ENCODE measurements around the gene RASA2.
A peak's percentile ranks its signal among the peaks of the same experiment; 100 is the strongest.
"Not testable (repeated sequence)": the region's sequence is repeated elsewhere in the genome, so short reads cannot be mapped to it uniquely, and the experiment has no call there.

RASA2 gene

DNA sequence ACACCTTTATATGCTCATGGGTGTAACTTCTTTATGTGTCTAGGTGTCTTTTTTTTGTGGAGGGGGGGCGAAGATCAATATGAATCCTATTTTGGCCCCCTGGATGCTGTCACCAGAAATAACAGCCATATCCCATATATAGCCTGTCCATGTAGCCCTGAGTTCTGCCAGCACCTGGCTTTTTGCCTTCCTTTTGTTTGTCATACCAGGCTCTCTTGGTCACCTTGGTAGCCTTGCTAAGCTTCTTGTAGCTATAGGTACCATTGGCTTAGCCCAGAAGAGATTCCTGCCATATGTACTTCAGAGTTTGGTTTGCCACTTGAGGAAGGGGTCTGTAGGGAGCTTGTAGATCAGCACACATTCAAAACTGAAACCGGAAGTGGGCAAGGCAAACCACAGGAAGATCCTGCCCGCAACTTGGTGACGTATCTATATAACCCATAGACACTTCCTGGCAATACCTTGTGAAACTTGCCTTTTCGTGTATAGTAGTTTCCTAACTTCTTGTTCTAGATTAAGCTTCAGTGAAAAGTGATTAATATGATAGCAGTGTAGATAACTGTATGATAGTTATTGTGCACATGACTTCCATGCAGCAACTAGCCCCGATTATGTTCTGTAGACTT, 11.9 kb downstream of the RASA2 start:
- DNase-seq: no peak

DNA sequence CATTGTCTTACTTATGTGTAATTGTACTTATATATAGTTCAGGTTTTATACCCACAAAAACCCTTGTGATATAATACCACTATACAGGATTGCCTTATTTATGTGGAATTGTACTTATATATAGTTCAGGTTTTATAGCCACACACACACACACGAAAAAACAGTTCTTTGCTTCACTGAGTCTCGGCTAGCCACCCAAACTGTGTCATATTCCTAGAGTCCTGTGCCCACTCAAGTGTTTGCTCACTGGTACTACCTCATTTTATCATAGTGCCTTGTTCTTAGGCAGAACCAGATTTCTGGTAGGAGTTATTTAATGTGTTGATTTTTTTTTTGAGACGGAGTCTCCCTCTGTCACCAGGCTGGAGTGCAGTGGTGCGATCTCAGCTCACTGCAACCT, 12.5 kb downstream of the RASA2 start:
- DNase-seq: no peak

DNA sequence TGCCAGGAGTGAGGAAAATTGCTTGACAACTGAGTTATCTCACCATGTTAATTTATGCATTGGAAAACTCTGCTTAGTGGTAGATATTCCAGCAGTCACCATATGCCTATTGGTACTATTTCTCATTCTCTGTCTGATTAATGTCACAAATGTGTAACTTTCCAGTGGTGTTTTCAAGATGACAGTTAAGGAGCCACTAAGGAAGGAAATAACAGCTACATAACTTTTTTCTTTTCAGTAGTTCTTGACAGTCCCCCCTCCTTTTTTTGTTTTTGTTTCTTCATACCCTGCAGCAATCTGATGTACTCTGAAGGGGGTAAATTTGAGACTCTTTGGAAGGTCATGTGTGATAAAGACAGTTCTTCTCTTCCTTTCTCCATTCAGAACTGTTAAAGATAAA, 13.1 kb downstream of the RASA2 start:
- no peak for DNase-seq

- DNase-seq: no peak
These were observed 13.6 kb downstream of the RASA2 start for GRCh38 chr3:141500397-141500796.

DNA sequence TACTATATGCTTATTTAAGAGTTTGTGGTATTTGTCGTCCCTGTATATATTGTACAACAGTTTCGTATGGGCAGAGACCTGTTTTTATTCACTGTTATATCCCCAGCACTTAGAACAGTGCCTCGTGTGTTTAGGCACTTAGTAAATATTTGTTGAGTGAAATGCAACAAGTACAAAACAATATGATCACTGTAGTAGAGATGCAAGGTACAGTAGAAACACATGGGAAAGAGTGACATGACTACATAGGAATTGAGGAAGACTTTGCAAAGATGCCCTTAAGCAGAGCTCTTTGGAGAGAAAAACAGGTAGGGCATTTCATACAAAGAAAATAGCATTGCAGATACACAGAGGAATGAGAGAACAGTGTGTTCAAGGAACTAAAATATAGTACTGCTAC, 18.3 kb downstream of the RASA2 start:
- no peak for DNase-seq

- DNase-seq: no peak
These were observed 19.2 kb downstream of the RASA2 start for GRCh38 chr3:141506071-141506470.

DNA sequence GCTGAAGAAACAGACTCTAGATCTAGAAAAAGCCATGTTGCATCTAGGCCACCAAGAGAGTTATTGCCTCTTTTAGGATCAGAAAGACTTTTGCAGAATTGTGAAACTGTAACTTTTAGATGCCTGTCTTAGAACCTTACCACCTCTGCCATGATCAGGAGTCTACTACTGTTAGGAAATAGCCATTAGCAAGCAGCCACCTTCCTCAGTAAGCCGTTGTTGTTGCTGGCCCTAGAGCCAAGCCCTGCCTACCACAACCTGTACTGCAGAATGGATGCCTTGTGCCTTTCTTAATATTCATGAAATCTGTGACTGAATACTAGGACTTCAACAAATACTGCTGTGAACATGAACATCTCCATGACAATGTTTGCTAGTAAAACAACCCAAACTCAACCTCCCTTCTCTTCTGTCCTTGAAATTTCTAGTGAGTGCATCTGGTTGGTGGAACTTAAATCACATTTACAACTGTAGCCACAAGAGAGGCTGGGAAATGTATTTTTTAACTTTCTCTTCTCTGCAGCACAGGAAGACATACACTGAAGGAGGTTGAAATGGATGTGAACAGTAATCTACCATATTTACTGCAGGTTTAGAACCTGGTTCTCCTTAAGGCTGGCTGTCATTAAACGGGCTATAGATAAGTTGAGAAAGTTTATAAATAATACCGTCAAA, 20.7 kb downstream of the RASA2 start:
- no peak for DNase-seq

- DNase-seq: no peak
These were observed 21.2 kb downstream of the RASA2 start for GRCh38 chr3:141508067-141508436.

DNA sequence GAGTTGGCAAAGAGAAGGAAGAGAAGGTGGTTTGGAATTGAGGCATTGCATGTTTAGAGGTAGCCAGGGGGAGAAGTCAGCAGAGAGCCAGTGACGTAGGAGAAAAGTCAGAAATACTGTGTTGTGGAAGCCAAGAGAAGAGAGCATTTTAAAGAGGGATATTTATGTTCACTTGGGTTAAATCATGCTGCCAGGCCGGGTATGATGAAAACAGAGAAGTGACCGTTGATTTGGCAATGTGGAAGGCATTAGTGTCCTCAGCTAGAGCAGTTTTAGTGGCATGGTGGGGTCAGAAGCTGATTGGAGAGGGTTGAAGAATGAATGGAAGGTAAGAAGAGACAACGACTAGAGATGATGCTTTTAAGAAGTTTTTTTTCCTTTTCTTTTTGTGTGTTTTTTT, 24.5 kb downstream of the RASA2 start:
- DNase-seq: no peak

- no peak for DNase-seq
These were observed 27.6 kb downstream of the RASA2 start for GRCh38 chr3:141514382-141514781.

GRCh38 chr3:141519587-141519986, 32.8 kb downstream of the RASA2 start:
- no peak for DNase-seq

DNA sequence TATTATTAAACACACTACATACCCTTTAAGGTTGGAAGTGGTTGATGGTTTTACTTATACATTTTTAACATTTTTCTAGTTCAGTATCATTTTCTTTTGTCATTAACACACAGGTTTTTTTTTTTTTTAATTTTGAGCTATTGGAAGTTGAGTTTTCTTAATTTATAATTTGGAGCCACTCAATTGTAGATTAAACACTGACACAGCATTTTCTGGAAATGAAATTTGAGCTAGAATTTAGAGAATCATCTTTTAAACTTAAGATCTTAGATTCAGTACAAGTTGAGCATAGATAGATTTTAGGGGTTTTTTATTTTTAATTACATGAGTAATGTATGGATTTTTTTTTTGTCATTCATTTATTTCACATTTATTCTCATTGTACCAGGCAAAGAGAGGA, 35.0 kb downstream of the RASA2 start:
- no peak for DNase-seq

DNA sequence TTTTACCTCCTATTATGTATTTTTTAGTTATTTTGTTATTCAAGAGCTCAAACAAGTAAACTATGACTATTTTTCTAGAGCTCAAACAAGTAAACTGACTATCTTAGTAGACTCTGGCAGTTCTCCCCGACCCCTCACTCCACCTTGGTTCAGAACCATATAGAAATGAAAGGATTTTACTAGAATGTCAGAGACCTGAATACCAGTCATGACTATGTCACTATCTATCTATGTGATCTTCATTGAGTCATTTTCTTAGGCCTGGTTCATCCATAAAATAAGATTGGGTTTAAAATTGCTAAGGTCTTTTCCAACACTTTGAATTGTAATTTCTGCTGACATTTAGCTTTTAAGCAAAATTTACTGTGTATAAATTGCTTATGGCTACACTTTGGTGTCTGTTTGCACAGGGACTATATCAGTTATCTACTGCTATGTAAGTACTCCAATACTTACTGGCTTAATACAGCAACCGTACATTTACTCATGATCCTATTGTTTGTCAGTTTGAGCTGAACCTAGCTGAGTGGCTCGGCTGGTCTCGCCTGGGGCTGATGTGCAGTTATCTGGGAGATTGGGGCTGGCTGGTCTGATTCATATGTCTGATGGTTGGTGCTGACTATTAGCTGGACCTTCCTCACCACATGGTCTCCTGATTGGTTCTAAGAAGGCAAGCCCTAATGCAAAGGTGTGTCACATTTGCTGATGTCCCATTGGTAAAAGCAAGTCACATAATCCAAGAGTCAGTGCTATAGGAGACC, 37.0 kb downstream of the RASA2 start:
- no peak for DNase-seq

DNA sequence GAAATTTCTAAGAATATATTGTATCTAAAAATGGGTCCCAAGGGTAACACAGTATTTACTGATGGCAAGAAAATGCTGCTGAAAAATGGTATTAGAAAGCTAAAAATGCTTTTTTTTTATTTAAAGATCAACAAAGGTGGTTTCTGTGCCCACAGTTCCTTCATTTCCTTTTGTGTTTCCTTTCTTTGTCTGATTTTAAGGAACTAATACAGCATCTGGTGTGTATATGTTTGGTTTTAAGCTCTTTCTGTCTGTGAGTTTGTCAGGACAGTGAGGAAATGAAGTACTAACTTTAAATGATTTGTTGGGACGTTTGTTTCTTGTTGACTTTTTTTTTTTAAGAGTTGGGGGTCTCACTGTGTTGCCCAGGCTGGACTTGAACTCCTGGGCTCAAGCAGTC, 38.2 kb downstream of the RASA2 start:
- DNase-seq: no peak

GRCh38 chr3:141525814-141526213, 39.0 kb downstream of the RASA2 start:
- DNase-seq: no peak

DNA sequence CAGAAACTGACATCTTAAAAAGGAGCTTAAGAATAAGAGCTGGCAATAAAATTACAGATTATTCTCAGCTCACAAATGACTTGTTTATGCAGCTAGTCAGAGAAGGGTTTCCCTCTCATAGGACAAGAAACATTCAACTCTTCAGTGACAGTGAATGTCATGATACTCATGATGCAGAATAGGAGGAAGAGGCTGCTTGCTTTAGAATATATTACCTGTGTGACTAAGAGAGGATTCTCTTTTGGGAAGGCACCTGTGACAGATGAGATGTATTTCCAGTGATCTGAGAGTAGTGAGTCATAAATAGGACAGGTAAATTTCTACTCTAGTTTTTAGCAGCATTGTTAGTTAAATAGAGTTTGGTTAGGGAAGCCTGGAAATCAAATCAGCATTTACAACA, 39.9 kb downstream of the RASA2 start:
- DNase-seq: no peak

- DNase-seq: no peak
These were observed 42.0 kb downstream of the RASA2 start for GRCh38 chr3:141528800-141529199.

DNA sequence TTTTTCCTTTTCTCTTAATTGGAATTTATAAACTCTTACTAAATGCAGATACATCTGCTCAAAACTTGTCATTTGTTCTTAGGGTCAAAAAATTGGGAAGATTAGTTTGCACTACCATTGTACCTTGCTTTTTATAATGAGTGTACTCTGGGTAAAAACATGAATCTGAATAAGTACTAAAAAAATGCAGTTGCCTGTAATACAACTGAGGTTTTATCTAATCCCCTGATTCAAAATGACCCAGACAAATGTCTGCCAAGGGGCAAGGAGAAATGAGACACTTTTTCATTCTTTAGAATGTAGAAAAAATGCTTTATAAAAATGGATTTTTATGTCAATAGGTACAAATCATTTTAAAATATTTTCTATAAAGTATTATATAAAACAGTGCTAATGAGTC, 42.4 kb downstream of the RASA2 start:
- no peak for DNase-seq

DNA sequence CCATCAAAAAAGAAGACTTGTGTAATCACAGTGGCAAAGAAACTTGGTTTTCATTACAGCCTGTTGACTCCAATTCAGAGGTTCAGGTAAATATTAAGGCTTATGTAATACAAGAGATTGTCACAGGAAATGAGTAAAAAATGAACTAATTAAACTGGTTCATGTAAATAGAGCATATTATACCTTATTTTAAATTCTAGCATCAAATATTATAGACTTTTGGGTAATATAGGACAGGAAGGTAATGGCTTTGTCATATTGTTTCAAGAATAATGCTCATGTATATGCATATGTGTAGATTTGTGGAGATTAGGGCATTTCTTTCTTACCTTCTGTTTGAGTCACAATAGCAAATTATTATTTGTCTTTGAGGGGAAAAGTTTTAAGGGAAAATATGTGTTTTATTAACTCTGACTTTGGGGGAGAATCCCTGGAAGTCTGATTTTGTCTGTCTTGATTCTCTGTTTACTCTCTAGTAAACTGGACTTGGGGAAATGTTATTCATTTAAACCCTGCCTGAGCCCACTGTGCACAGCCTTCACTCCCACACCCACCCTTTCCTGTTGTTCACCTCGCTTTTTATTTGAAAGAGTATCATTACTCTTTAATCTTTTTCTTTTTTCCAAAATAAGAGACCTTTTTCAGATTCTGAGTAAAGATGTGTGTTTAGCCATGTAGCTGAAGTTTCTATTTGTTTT, 43.0 kb downstream of the RASA2 start:
- no peak for DNase-seq

DNA sequence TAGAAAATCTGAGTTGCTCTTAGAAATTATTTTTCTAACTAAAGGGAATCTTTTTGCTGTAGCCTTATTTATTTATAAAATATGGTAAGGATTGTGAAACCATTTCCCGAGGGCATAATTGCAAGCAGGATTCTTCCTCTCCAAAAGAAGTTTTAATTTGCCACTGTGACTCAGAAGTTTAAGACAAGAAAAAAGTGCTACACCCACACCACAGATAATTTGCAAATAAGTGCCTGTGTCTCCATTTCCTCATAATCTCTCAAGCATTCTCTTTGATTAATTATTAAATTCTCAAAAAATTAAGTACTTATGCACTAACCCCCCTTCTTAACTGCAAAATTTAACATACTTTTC, 43.6 kb downstream of the RASA2 start:
- peak in 1 of 2 experiments; percentile 43 for DNase-seq

DNA sequence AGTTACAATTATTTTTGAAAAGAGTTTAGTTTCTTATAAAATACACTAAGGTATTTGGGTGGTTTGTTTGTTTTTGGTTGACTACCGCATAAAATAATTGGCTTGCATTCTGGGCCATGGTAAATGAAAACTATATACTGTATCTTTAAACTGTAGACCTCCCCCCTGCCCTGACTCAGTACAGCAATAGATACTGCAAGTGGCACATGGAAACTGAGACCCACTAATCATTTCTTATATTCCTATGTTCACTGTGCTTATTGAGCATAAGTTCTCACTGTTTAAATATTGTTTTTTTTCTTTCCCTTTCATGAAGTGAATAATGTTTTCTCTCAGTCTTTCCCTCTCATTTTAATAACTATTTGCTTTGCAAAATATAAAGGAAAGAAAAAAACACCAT, 45.8 kb downstream of the RASA2 start:
- DNase-seq: no peak

GRCh38 chr3:141536017-141536416, 49.2 kb downstream of the RASA2 start:
- DNase-seq: not testable (repeated sequence)

GRCh38 chr3:141537856-141538255, 51.0 kb downstream of the RASA2 start:
- DNase-seq: no peak

Measured in SW 1271 (cell line).